Measurements from ENCODE around the gene VAV3.

Gene VAV3

DNA sequence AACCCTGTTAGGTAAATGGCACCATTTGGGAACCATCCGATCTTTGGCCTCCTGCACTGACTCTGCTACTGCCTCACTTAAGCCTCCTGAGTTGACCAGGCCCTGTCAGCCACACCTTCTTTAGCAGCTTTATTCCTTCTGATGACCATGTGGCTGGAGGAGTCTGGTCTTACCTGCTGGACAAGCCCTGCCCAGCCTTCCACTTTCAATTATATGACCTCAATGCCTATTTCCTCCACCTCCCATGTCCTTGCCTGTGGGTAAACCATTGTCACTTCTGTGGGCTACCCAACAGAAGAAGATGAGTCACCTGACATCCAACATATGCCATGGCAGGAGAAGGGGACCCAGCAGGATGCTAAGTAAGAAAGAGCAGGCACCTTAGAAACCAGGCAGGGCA lies 430.3 kb downstream of the VAV3 start:
- Histone ChIP-seq H3K36me3 (ENCODE audit: control insufficient read depth in 1 of 2, insufficient read depth in 2 of 2, low read length in 2 of 2) (no peaks in the 10 kb centered on the region), H3K4me1 (ENCODE audit: control insufficient read depth in 1 of 2, insufficient read depth in 2 of 2, low read length in 2 of 2) (peaks cover 8 to 15% of the 10 kb centered on the region in 2 donors), H3K9me3 (ENCODE audit: control insufficient read depth in 1 of 2, low read length in 2 of 2) (no peaks in the 10 kb centered on the region), H3K9ac (ENCODE audit: low read depth in 1 of 2, low read length in 2 of 2) (no peak overlapping the region), H3K27ac (ENCODE audit: low read depth, low read length) (no peak overlapping the region), H3K27me3 (ENCODE audit: control insufficient read depth in 1 of 2, insufficient read depth in 2 of 2, low read length in 2 of 2) (no peaks in the 10 kb centered on the region), H3K4me3 (ENCODE audit: low read depth in 1 of 2, low read length in 2 of 2) (no peak overlapping the region)

DNA sequence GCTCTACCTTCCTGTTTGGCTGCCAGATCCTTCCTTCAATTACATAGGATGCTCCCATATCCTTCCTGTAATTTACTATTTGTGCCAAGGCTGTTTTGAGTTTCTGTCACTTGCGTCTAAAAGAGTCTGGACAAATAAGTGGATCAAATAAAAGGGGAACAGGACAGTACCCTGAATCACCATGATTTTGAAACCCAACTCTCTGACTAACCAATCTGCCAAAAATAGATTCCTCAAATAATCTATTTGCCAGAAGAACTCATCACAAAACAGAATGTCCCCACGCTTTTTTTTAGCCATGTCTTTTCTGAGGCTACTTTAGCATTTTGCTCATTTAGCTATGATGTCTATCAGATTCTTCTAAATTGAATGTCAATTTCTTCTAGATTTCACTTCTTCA lies 431.5 kb downstream of the VAV3 start:
- Histone ChIP-seq H3K27ac (ENCODE audit: low read depth, low read length) (no peak overlapping the region), H3K4me3 (ENCODE audit: low read depth in 1 of 2, low read length in 2 of 2) (no peak overlapping the region), H3K9ac (ENCODE audit: low read depth in 1 of 2, low read length in 2 of 2) (no peak overlapping the region), H3K27me3 (ENCODE audit: control insufficient read depth in 1 of 2, insufficient read depth in 2 of 2, low read length in 2 of 2) (no peaks in the 10 kb centered on the region), H3K9me3 (ENCODE audit: control insufficient read depth in 1 of 2, low read length in 2 of 2) (no peaks in the 10 kb centered on the region), H3K36me3 (ENCODE audit: control insufficient read depth in 1 of 2, insufficient read depth in 2 of 2, low read length in 2 of 2) (no peaks in the 10 kb centered on the region), H3K4me1 (ENCODE audit: control insufficient read depth in 1 of 2, insufficient read depth in 2 of 2, low read length in 2 of 2) (peaks cover 8 to 15% of the 10 kb centered on the region in 2 donors)

DNA sequence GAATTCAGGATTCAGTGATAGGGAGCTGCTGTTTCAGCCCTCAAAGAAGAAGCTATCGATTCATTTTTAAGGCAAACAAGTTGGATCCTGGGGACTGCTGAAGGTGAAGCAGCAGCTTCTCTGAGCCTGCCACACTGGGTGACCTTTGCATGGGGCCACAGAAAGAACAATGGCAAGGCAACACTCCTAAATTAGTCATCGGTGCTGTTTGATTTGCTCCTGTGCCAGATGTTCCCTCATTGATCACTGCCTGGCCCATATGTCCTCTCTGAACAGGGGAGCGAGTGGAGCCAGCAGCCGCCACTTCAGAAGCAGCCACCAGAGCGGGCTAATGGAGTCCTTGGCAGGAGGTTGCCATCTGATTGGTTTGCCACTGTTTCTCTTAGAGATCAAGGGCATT lies 432.7 kb downstream of the VAV3 start:
- Histone ChIP-seq H3K36me3 (ENCODE audit: control insufficient read depth in 1 of 2, insufficient read depth in 2 of 2, low read length in 2 of 2) (no peaks in the 10 kb centered on the region), H3K27me3 (ENCODE audit: control insufficient read depth in 1 of 2, insufficient read depth in 2 of 2, low read length in 2 of 2) (no peaks in the 10 kb centered on the region), H3K4me3 (ENCODE audit: low read depth in 1 of 2, low read length in 2 of 2) (no peak overlapping the region), H3K9me3 (ENCODE audit: control insufficient read depth in 1 of 2, low read length in 2 of 2) (no peaks in the 10 kb centered on the region), H3K27ac (ENCODE audit: low read depth, low read length) (no peak overlapping the region), H3K9ac (ENCODE audit: low read depth in 1 of 2, low read length in 2 of 2) (no peak overlapping the region), H3K4me1 (ENCODE audit: control insufficient read depth in 1 of 2, insufficient read depth in 2 of 2, low read length in 2 of 2) (peaks cover 8 to 15% of the 10 kb centered on the region in 2 donors)

DNA sequence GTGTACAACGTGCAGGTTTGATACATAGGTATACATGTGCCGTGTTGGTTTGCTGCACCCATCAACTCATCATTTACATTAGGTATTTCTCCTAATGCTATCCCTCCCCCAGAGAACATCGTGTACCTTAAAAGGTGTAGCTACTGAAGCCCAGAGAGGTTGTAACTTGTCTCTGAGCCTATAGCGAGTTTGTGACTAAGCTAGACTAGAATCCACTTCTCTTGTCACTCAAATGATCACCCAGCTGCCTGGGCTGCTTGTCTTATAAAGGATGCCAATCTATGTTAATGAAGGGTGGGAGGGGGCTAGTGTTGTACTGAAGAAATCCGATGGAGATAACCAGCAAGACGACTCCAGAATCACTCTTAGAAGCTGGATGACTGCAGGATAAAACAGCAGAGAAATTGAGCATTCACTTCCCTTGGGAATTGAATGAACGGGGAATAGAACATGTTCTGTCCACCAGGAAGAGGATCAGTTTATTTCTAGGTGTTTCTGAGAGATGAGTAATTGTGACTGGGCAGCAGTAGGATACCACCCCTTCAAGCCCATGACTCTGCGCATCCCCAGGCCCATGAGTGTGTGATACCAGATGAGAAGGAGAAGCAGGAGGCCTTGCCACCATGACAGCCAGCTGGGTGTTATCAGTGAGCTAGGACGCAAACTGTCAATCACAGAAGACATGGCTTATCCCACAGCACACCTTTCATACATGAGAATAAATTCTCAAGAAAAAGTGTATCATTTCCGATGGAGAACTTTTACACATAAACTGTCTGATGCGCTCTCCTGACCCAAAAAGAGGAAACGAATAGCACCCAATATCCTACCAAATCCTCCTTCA lies 433.7 kb downstream of the VAV3 start:
- Histone ChIP-seq H3K27ac (ENCODE audit: low read depth, low read length) (no peak overlapping the region), H3K4me3 (ENCODE audit: low read depth in 1 of 2, low read length in 2 of 2) (no peak overlapping the region), H3K36me3 (ENCODE audit: control insufficient read depth in 1 of 2, insufficient read depth in 2 of 2, low read length in 2 of 2) (no peaks in the 10 kb centered on the region), H3K27me3 (ENCODE audit: control insufficient read depth in 1 of 2, insufficient read depth in 2 of 2, low read length in 2 of 2) (no peaks in the 10 kb centered on the region), H3K4me1 (ENCODE audit: control insufficient read depth in 1 of 2, insufficient read depth in 2 of 2, low read length in 2 of 2) (peaks cover 8 to 15% of the 10 kb centered on the region in 2 donors), H3K9me3 (ENCODE audit: control insufficient read depth in 1 of 2, low read length in 2 of 2) (no peaks in the 10 kb centered on the region), H3K9ac (ENCODE audit: low read depth in 1 of 2, low read length in 2 of 2) (no peak overlapping the region)

DNA sequence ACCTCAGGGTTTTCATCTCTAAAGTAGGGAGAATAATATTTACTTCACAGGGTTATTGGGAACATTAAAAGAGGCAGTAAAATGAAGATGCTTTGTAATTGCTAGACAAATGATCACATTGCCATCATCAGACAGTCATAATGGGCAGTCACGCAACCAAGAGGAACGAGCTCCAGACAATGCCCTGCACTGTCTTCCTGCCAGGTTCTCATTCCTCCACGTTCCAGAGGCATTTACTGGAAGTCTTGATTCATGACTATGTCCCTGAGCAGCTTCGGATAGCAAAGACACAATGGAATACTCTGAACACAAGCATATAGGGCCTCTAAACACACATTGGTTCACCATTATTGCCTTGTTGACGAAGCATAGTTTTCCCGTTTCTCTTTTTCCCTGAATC lies 434.4 kb downstream of the VAV3 start:
- no peaks in the 10 kb centered on the region for H3K27me3 ChIP-seq (ENCODE audit: control insufficient read depth in 1 of 2, insufficient read depth in 2 of 2, low read length in 2 of 2)
- H3K4me3 ChIP-seq (ENCODE audit: low read depth in 1 of 2, low read length in 2 of 2) = no peak overlapping the region
- H3K9ac ChIP-seq (ENCODE audit: low read depth in 1 of 2, low read length in 2 of 2) = no peak overlapping the region
- no peaks in the 10 kb centered on the region for H3K36me3 ChIP-seq (ENCODE audit: control insufficient read depth in 1 of 2, insufficient read depth in 2 of 2, low read length in 2 of 2)
- H3K9me3 ChIP-seq (ENCODE audit: control insufficient read depth in 1 of 2, low read length in 2 of 2) = no peaks in the 10 kb centered on the region
- H3K4me1 ChIP-seq (ENCODE audit: control insufficient read depth in 1 of 2, insufficient read depth in 2 of 2, low read length in 2 of 2) = peaks cover under 1 to 8% of the 10 kb centered on the region in 2 donors
- no peak overlapping the region for H3K27ac ChIP-seq (ENCODE audit: low read depth, low read length)

DNA sequence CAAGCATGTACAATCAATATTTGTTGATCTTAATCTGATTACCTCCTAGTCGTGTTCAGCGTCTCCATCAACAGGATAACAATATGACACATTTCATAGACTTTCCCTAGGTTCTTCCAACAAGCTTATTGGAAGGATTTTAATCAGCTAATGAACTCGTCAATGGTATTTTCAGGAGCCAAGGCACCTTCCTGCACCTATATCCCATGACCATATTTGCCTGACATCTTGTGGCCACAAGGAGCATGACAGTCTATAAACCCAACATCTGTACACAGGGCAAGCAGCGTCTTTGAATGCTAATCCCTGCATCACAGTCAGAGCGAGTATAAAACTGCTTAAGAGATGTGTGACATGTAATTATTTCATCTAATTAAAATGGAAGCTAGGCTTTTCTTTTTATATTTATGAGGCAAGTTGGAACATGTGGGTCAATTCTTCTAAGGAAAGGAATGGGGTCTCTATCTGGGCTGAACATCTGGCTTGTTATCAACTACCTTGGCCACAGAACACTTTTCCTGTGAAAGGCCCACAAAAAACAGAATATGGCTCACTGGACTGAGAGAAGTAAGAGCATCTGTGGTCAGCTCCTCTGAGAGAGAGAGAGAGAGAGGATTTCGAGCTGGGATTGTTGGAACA lies 435.4 kb downstream of the VAV3 start:
- Histone ChIP-seq H3K36me3 (ENCODE audit: control insufficient read depth in 1 of 2, insufficient read depth in 2 of 2, low read length in 2 of 2) (no peaks in the 10 kb centered on the region), H3K27me3 (ENCODE audit: control insufficient read depth in 1 of 2, insufficient read depth in 2 of 2, low read length in 2 of 2) (no peaks in the 10 kb centered on the region), H3K4me1 (ENCODE audit: control insufficient read depth in 1 of 2, insufficient read depth in 2 of 2, low read length in 2 of 2) (peaks cover 0 to 7% of the 10 kb centered on the region in 2 donors), H3K9me3 (ENCODE audit: control insufficient read depth in 1 of 2, low read length in 2 of 2) (no peaks in the 10 kb centered on the region), H3K9ac (ENCODE audit: low read depth in 1 of 2, low read length in 2 of 2) (no peak overlapping the region), H3K27ac (ENCODE audit: low read depth, low read length) (no peak overlapping the region), H3K4me3 (ENCODE audit: low read depth in 1 of 2, low read length in 2 of 2) (no peak overlapping the region)

DNA sequence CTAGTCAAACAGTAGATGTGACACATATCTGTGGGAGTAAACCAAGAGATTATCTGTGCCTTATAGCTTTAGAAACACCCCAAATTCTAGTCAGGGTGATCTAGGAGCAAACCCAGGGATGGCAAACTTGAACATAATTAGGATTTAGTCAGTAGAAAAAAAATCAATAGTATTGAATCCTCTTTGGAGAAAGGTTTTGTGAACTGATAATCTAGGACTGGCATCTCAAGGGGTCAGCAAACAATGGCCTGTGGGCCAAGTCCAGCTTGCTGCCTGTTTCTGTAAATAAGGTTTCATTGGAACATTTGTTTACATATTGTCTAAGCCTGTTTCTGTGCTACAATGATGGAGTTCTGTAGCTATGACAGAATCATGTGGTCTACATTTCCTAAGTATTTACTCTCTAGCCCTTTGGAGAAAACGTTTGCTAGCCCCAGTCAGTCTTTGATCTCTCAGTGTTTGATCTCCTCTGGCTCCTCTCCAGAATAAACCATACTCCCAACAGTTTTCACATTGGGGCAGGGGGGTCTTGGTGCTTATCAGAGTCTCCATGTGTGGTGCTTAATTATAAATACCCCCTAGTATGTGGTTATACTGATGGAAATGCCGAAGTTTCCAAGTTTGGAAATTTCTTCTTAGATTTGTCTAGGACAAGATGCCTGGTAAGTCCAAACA lies 438.3 kb downstream of the VAV3 start:
- no peaks in the 10 kb centered on the region for H3K4me1 ChIP-seq (ENCODE audit: control insufficient read depth in 1 of 2, insufficient read depth in 2 of 2, low read length in 2 of 2)

DNA sequence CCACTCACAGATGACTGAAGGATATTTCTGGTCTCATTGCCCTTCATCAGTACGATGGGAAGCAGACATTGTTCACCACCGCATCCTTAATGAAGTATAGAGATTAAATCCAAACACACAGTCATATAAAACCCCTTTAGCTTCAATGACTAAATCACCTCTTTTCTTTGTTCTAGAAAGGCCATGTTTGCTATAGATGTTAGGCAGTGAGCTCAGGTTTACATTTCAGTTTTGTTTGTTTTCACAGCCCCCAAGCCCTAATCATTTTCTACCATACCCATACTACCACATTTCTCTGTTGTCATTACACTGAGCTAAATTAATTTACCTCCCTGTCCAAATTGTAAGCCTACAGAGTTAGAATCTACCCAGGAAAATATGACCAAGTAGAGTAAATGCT lies 439.0 kb downstream of the VAV3 start:
- Histone ChIP-seq H3K4me1 (ENCODE audit: control insufficient read depth in 1 of 2, insufficient read depth in 2 of 2, low read length in 2 of 2) (no peaks in the 10 kb centered on the region), H3K4me3 (ENCODE audit: low read depth in 1 of 2, low read length in 2 of 2) (no peak overlapping the region), H3K9ac (ENCODE audit: low read depth in 1 of 2, low read length in 2 of 2) (no peak overlapping the region)

More for the DNA sequence above, 438.3 kb downstream of the VAV3 start:
- H3K9me3 ChIP-seq (ENCODE audit: control insufficient read depth in 1 of 2, low read length in 2 of 2) = no peaks in the 10 kb centered on the region
- no peaks in the 10 kb centered on the region for H3K27me3 ChIP-seq (ENCODE audit: control insufficient read depth in 1 of 2, insufficient read depth in 2 of 2, low read length in 2 of 2)
- no peak overlapping the region for H3K27ac ChIP-seq (ENCODE audit: low read depth, low read length)
- no peak overlapping the region for H3K9ac ChIP-seq (ENCODE audit: low read depth in 1 of 2, low read length in 2 of 2)
- H3K4me3 ChIP-seq (ENCODE audit: low read depth in 1 of 2, low read length in 2 of 2) = no peak overlapping the region
- H3K36me3 ChIP-seq (ENCODE audit: control insufficient read depth in 1 of 2, insufficient read depth in 2 of 2, low read length in 2 of 2) = no peaks in the 10 kb centered on the region

DNA sequence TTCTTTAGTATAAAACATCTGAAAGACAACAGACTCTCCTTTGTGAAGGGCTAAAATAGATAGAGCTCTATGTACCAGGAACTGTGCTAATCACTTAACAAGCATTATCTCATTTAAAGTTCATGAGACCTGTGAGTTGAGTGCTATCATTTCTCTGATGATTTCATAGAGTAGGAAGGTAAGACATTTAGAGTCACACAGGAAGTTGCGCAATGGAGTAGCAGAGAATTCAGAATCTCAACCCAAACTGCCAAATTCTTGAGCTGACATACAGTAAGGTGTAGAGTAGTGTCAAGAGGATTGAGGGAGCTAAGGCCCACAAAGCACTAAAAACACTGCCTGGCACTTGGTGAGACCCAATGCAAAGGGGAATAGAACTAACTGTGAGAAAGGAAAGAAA lies 439.8 kb downstream of the VAV3 start:
- Histone ChIP-seq H3K9me3 (ENCODE audit: control insufficient read depth in 1 of 2, low read length in 2 of 2) (no peaks in the 10 kb centered on the region), H3K27me3 (ENCODE audit: control insufficient read depth in 1 of 2, insufficient read depth in 2 of 2, low read length in 2 of 2) (no peaks in the 10 kb centered on the region), H3K27ac (ENCODE audit: low read depth, low read length) (no peak overlapping the region), H3K4me1 (ENCODE audit: control insufficient read depth in 1 of 2, insufficient read depth in 2 of 2, low read length in 2 of 2) (no peaks in the 10 kb centered on the region), H3K36me3 (ENCODE audit: control insufficient read depth in 1 of 2, insufficient read depth in 2 of 2, low read length in 2 of 2) (no peaks in the 10 kb centered on the region), H3K4me3 (ENCODE audit: low read depth in 1 of 2, low read length in 2 of 2) (no peak overlapping the region), H3K9ac (ENCODE audit: low read depth in 1 of 2, low read length in 2 of 2) (no peak overlapping the region)

More for the DNA sequence above, 439.0 kb downstream of the VAV3 start:
- H3K27ac ChIP-seq (ENCODE audit: low read depth, low read length) = no peak overlapping the region
- no peaks in the 10 kb centered on the region for H3K36me3 ChIP-seq (ENCODE audit: control insufficient read depth in 1 of 2, insufficient read depth in 2 of 2, low read length in 2 of 2)
- H3K27me3 ChIP-seq (ENCODE audit: control insufficient read depth in 1 of 2, insufficient read depth in 2 of 2, low read length in 2 of 2) = no peaks in the 10 kb centered on the region
- H3K9me3 ChIP-seq (ENCODE audit: control insufficient read depth in 1 of 2, low read length in 2 of 2) = no peaks in the 10 kb centered on the region

DNA sequence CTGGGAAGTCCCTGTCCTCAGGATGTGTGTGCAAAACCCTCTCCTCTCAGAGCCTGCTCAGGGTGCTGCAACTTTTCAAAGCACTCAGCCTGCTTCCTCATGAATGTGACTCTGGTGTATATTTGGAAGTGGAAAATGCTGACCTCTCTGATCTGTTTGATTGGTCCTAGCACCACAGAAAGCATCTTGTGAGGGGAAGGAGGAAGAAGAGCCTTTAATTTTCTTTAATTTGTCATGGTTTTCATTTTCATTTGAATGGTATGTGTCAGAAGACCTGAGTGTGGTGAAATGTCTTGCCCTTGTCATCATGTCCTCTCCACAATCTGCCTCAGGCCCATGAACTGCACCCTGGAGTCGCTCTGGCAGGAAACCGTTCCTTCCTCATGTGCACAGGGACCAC lies 440.7 kb downstream of the VAV3 start:
- Histone ChIP-seq H3K36me3 (ENCODE audit: control insufficient read depth in 1 of 2, insufficient read depth in 2 of 2, low read length in 2 of 2) (no peaks in the 10 kb centered on the region), H3K9ac (ENCODE audit: low read depth in 1 of 2, low read length in 2 of 2) (no peak overlapping the region), H3K27me3 (ENCODE audit: control insufficient read depth in 1 of 2, insufficient read depth in 2 of 2, low read length in 2 of 2) (no peaks in the 10 kb centered on the region), H3K4me3 (ENCODE audit: low read depth in 1 of 2, low read length in 2 of 2) (no peak overlapping the region), H3K9me3 (ENCODE audit: control insufficient read depth in 1 of 2, low read length in 2 of 2) (no peaks in the 10 kb centered on the region), H3K27ac (ENCODE audit: low read depth, low read length) (no peak overlapping the region), H3K4me1 (ENCODE audit: control insufficient read depth in 1 of 2, insufficient read depth in 2 of 2, low read length in 2 of 2) (no peaks in the 10 kb centered on the region)

All from duodenal mucosa (tissue), 2 donors.